GM21528 (cell line): Measurements from ENCODE around the gene CRYGB.
"Not testable (repeated sequence)": the region's sequence is repeated elsewhere in the genome, so short reads cannot be mapped to it uniquely, and the experiment has no call there.

Experiments used
- ATAC-seq: cut with Tn5 transposase; IDR thresholded peaks from one replicate; pipeline ENCODE4 v1.9.1; 2021; ENCODE audit warnings: mild to moderate bottlenecking, moderate library complexity; ENCODE audit not compliant: unreplicated experiment, low FRiP score

The CRYGB gene

GRCh38 chr2:208122248-208122647 is 23.7 kb downstream of the CRYGB start:
- ATAC-seq = no peak

GRCh38 chr2:208118918-208119317 is 27.0 kb downstream of the CRYGB start:
- no peak for ATAC-seq

- ATAC-seq = not testable (repeated sequence)
Measured at GRCh38 chr2:208117390-208117789, 28.6 kb downstream of the CRYGB start.

GRCh38 chr2:208112969-208113368 is 33.0 kb downstream of the CRYGB start:
- no peak for ATAC-seq

GRCh38 chr2:208112273-208112745 is 33.6 kb downstream of the CRYGB start:
- not testable (repeated sequence) for ATAC-seq

GRCh38 chr2:208103616-208104015 is 42.3 kb downstream of the CRYGB start:
- no peak for ATAC-seq

GRCh38 chr2:208101716-208102631 is 44.0 kb downstream of the CRYGB start:
- no peak for ATAC-seq

- no peak for ATAC-seq
Measured at GRCh38 chr2:208099682-208100470, 46.1 kb downstream of the CRYGB start.

- not testable (repeated sequence) for ATAC-seq
Measured at GRCh38 chr2:208098701-208099100, 47.3 kb downstream of the CRYGB start.

- no peak for ATAC-seq
Measured at GRCh38 chr2:208098267-208098666, 47.7 kb downstream of the CRYGB start.

- no peak for ATAC-seq
Measured at GRCh38 chr2:208097801-208098200, 48.2 kb downstream of the CRYGB start.

GRCh38 chr2:208097313-208097712 is 48.6 kb downstream of the CRYGB start:
- ATAC-seq = no peak

- ATAC-seq = no peak
Measured at GRCh38 chr2:208096080-208096479, 49.9 kb downstream of the CRYGB start.

GRCh38 chr2:208093128-208093527 is 52.8 kb downstream of the CRYGB start:
- no peak for ATAC-seq
